Endometrium (tissue), 2 donors: ENCODE measurements around the gene TSC2.
"Not testable (repeated sequence)": the region's sequence is repeated elsewhere in the genome, so short reads cannot be mapped to it uniquely, and the experiment has no call there.

Source experiments
- FAIRE-seq: peaks from 2 replicates; lab custom pipeline; 2012; peaks lifted over from hg19 to GRCh38; lab: Jason Lieb, UNC
- donor health status: control.
- donor health status: control.

The TSC2 gene

GRCh38 chr16:2105769-2106168 lies 58.0 kb downstream of the TSC2 start:
- not testable (repeated sequence) for FAIRE-seq

GRCh38 chr16:2106211-2106610 lies 58.4 kb downstream of the TSC2 start:
- not testable (repeated sequence) for FAIRE-seq

- not testable (repeated sequence) for FAIRE-seq
Measured at GRCh38 chr16:2107121-2107790, 59.5 kb downstream of the TSC2 start.

- FAIRE-seq, result not testable (repeated sequence)
Measured at GRCh38 chr16:2107791-2108125, 60.0 kb downstream of the TSC2 start.

GRCh38 chr16:2108446-2109270 lies 60.9 kb downstream of the TSC2 start:
- FAIRE-seq, result not testable (repeated sequence)

GRCh38 chr16:2109271-2109580 lies 61.4 kb downstream of the TSC2 start:
- FAIRE-seq, result not testable (repeated sequence)

- not testable (repeated sequence) for FAIRE-seq
Measured at GRCh38 chr16:2109872-2110271, 62.1 kb downstream of the TSC2 start.

- FAIRE-seq, result not testable (repeated sequence)
Measured at GRCh38 chr16:2110332-2111008, 62.7 kb downstream of the TSC2 start.

- FAIRE-seq, result not testable (repeated sequence)
Measured at GRCh38 chr16:2111009-2111353, 63.2 kb downstream of the TSC2 start.

- FAIRE-seq, result not testable (repeated sequence)
Measured at GRCh38 chr16:2111412-2112335, 63.9 kb downstream of the TSC2 start.

GRCh38 chr16:2112539-2113106 lies 64.8 kb downstream of the TSC2 start:
- not testable (repeated sequence) for FAIRE-seq

- not testable (repeated sequence) for FAIRE-seq
Measured at GRCh38 chr16:2114225-2114624, 66.4 kb downstream of the TSC2 start.

GRCh38 chr16:2114885-2115590 lies 67.3 kb downstream of the TSC2 start:
- not testable (repeated sequence) for FAIRE-seq

- no peak for FAIRE-seq
Measured at GRCh38 chr16:2115591-2115973, 67.8 kb downstream of the TSC2 start.

GRCh38 chr16:2116428-2116827 lies 68.6 kb downstream of the TSC2 start:
- FAIRE-seq, result not testable (repeated sequence)

- not testable (repeated sequence) for FAIRE-seq
Measured at GRCh38 chr16:2117341-2117740, 69.6 kb downstream of the TSC2 start.

GRCh38 chr16:2117960-2118722 lies 70.4 kb downstream of the TSC2 start:
- FAIRE-seq, result not testable (repeated sequence)

GRCh38 chr16:2121325-2121724 lies 73.5 kb downstream of the TSC2 start:
- FAIRE-seq, result not testable (repeated sequence)

GRCh38 chr16:2121853-2122252 lies 74.1 kb downstream of the TSC2 start:
- no peak for FAIRE-seq

GRCh38 chr16:2122429-2122828 lies 74.6 kb downstream of the TSC2 start:
- FAIRE-seq, result no peak
